HCT116 (cell line): ENCODE data around the gene FAT2. TPM values are rescaled to one million over a fixed set of nuclear protein-coding genes. Genes with fewer than 3 reads are reported as not detected.

ENCODE experiments used
- ATAC-seq: fragments of 200-7000 bp; cut with Tn5 transposase; 2 replicates; pipeline ENCODE4 v1.9.1; 2020; ENCODE audit warnings: mild to moderate bottlenecking, moderate library complexity
- BruUV-seq: library from RNA; stranded (reverse); fragments of 400-500 nt; replicated peaks from 2 replicates; lab custom pipeline; 2021; lab: Mats Ljungman, UMichigan
- CTCF ChIA-PET: fragments of 300-600 bp; sonication (Branson Sonifier 250); formaldehyde crosslinking; loops from one replicate; lab custom pipeline; 2021; ENCODE audit warnings: antibody characterized with exemption; lab: Charles Lee
- POLR2A ChIA-PET: fragments of 300-600, 350-600 bp; sonication (Branson Sonifier 250); formaldehyde crosslinking; loops from one replicate; lab custom pipeline; 2021; ENCODE audit warnings: antibody characterized with exemption; lab: Charles Lee
- RAD21 ChIA-PET, 2 experiments: fragments of 300-600 bp; sonication (Branson Sonifier 250); formaldehyde crosslinking; loops; one replicate each; lab custom pipeline; 2023; ENCODE audit warnings: low total read pairs in 2 of 2; ENCODE audit not compliant: uncharacterized antibody in 2 of 2, unreplicated experiment in 2 of 2, low non-redundant PET in 1 of 2; lab: Charles Lee
- DNase-seq: peaks from one replicate; pipeline ENCODE4 v3.0.0-alpha.2; 2010; ENCODE audit warnings: low read depth, low spot score
- H2AFZ ChIP-seq: fragments of 200-600 bp; shearing (Covaris generic), sonication (generic); 2 replicates; pipeline ENCODE4 v1.6.1; 2017; ENCODE audit warnings: low read depth, mixed run types, mixed read lengths, antibody characterized with exemption, low read length; ENCODE audit not compliant: poor library complexity, severe bottlenecking
- H3K27ac ChIP-seq: 2 replicates; pipeline ENCODE4 v1.5.1; 2012; ENCODE audit warnings: low read depth, low read length
- H3K27me3 ChIP-seq: fragments of 200-600 bp; sonication (generic); 2 replicates; pipeline ENCODE4 v1.6.1; 2016; ENCODE audit warnings: mixed run types, low read length, mixed read lengths; ENCODE audit not compliant: insufficient read depth
- H3K36me3 ChIP-seq, 2 experiments: fragments of 200-500 bp in 1 of 2; fragments of 200-600 bp in 1 of 2; sonication (Bioruptor generic) in 1 of 2; sonication (generic) in 1 of 2; 2 replicates each; pipeline versions ENCODE4 v1.5.1 to v1.6.1; 2014 to 2016; ENCODE audit warnings: low read length in 2 of 2, inconsistent platforms in 1 of 2, mixed read lengths in 1 of 2, mixed run types in 1 of 2; ENCODE audit not compliant: insufficient read depth in 2 of 2, control insufficient read depth in 1 of 2
- H3K4me1 ChIP-seq, 2 experiments: fragments of 200-600 bp in 1 of 2; sonication (generic) in 1 of 2; 2 replicates each; pipeline versions ENCODE4 v1.5.1 to v1.6.1; 2012 to 2017; ENCODE audit warnings: low read length in 2 of 2, inconsistent platforms in 1 of 2, mild to moderate bottlenecking in 1 of 2, mixed read lengths in 1 of 2, mixed run types in 1 of 2, moderate library complexity in 1 of 2; ENCODE audit not compliant: insufficient read depth in 2 of 2, control insufficient read depth in 1 of 2
- H3K4me2 ChIP-seq: fragments of 200-600 bp; sonication (generic); 2 replicates; pipeline ENCODE4 v1.6.1; 2017; ENCODE audit warnings: mixed run types, low read length, mixed read lengths
- H3K4me3 ChIP-seq, 2 experiments: fragments of 200-600 bp in 1 of 2; sonication (generic) in 1 of 2; replicated peaks in 1 of 2; 2 replicates each; pipeline ENCODE4 v1.5.1; 2011 to 2016; ENCODE audit warnings: low read length in 2 of 2, control low read depth in 1 of 2, low read depth in 1 of 2, mild to moderate bottlenecking in 1 of 2, mixed read lengths in 1 of 2, mixed run types in 1 of 2
- H3K79me2 ChIP-seq: fragments of 200-600 bp; sonication (generic); 2 replicates; pipeline ENCODE4 v1.6.1; 2017; ENCODE audit warnings: mild to moderate bottlenecking, mixed run types, low read length, moderate library complexity, mixed read lengths; ENCODE audit not compliant: insufficient read depth
- H3K9ac ChIP-seq: fragments of 200-600 bp; sonication (generic); 2 replicates; pipeline ENCODE4 v1.6.1; 2016; ENCODE audit warnings: low read length, mixed read lengths
- H3K9me2 ChIP-seq: fragments of 200-600 bp; sonication (generic), shearing (Covaris generic); 2 replicates; pipeline ENCODE4 v1.6.1; 2017; ENCODE audit warnings: mixed run types, mild to moderate bottlenecking, moderate library complexity; ENCODE audit not compliant: insufficient read depth
- H3K9me3 ChIP-seq, 2 experiments: fragments of 200-500 bp in 1 of 2; fragments of 200-600 bp in 1 of 2; sonication (Bioruptor generic) in 1 of 2; sonication (generic) in 1 of 2; 2 replicates each; pipeline ENCODE4 v1.6.1; 2014 to 2017; ENCODE audit warnings: low read length in 2 of 2, mixed read lengths in 2 of 2, inconsistent platforms in 1 of 2, low read depth in 1 of 2, mild to moderate bottlenecking in 1 of 2, mixed run types in 1 of 2, moderate library complexity in 1 of 2; ENCODE audit not compliant: control insufficient read depth in 1 of 2, insufficient read depth in 1 of 2
- H4K20me1 ChIP-seq: fragments of 200-600 bp; sonication (generic), shearing (Covaris generic); 2 replicates; pipeline ENCODE4 v1.6.1; 2017; ENCODE audit warnings: mixed run types, mild to moderate bottlenecking, moderate library complexity; ENCODE audit not compliant: insufficient read depth
- CEBPB ChIP-seq: IDR thresholded peaks from 2 replicates; pipeline ENCODE4 v1.6.1; 2012; ENCODE audit warnings: low read depth
- EGR1 ChIP-seq: IDR thresholded peaks from 2 replicates; pipeline ENCODE4 v1.6.1; 2012; ENCODE audit warnings: low read depth
- ELF1 ChIP-seq: IDR thresholded peaks from 2 replicates; pipeline ENCODE4 v1.6.1; 2012; ENCODE audit warnings: low read depth, borderline replicate concordance
- RAD21 ChIP-seq: IDR thresholded peaks from 2 replicates; pipeline ENCODE4 v1.6.1; 2012; ENCODE audit warnings: low read depth, mild to moderate bottlenecking
- SP1 ChIP-seq: IDR thresholded peaks from 2 replicates; pipeline ENCODE4 v1.6.1; 2012; ENCODE audit warnings: low read depth
- TCF7L2 ChIP-seq: IDR thresholded peaks from 2 replicates; pipeline ENCODE4 v1.7.0; 2011; ENCODE audit warnings: borderline replicate concordance, inconsistent platforms; ENCODE audit not compliant: insufficient read depth, insufficient read length; ENCODE audit errors: extremely low read depth
- ZNF274 ChIP-seq: fragments of 200-500 bp; sonication (Bioruptor generic); IDR thresholded peaks from 2 replicates; pipeline ENCODE4 v1.6.1; 2014; ENCODE audit warnings: mild to moderate bottlenecking, low read depth, low read length, inconsistent platforms
- intact Hi-C: fragments of 100-400 bp; cut with micrococcal nuclease; formaldehyde crosslinking; loops from 2 replicates; pipeline ENCODE4 v1.10.0; 2022
- total RNA-seq: library from RNA; stranded (reverse); gene quantifications from one replicate; pipeline ENCODE4 v1.2.1, GENCODE V29; 2021; ENCODE audit not compliant: unreplicated experiment
- TF ChIP-seq, protein P1 (sequence below): IDR thresholded peaks from 2 replicates; pipeline ENCODE4 v1.6.1; 2012

The FAT2 gene
- total RNA-seq, 1 experiment from 2014 or later: 0.05 TPM

DNA sequence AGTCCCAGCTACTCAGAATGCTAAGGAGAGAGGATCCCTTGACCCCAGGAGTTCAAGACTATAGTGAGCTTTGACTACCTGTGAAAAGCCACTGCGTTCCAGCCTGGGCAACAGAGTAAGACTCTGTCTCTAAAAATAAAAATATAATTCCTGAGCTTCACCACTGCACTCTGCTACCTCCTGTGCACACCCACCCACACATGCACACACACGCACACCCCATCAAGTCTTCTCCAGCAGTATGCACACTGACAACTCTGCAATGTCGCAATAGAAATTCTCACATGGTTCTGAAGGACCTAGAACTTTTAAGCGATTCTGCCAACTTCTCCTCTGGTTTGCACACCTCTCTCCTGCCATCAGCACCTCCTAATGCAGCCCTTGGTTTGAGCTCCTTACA is 47.5 kb upstream of the FAT2 start:
- CTCF ChIA-PET: no interaction called here
- H3K9ac ChIP-seq: no peak overlapping the region

DNA sequence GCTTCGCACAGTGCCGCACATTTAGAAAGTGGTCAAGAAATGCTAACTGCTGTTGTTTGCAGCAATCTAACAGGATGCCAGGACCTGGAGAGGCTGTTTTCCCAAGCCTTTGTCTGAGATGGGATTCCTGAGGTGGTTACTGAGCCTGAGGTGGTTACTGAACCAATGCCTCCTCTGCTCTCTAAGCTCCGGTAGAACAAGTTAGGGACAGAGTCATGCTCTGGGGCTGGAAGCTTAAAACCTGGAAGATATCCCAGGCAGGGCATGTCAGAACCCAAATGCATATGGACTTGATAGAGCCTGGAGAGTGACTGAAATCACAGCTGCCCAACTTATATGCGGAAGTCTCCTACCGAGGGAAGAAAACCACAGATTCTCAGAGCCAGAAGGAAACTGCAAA is 46.5 kb upstream of the FAT2 start:
- no peak for DNase-seq

More for the DNA sequence above, 47.5 kb upstream of the FAT2 start:
- H3K9me2 ChIP-seq: no peaks in the 10 kb centered on the region
- H3K27me3 ChIP-seq: peaks cover 20% of the 10 kb centered on the region; the same call in 1 of the 2 replicates
- POLR2A ChIA-PET: no interaction called here
- TF ChIP-seq CEBPB: no peak
- no peak for TF ChIP-seq TCF7L2
- TF ChIP-seq RAD21: no peak
- no peak for TF ChIP-seq SP1
- no peaks in the 10 kb centered on the region for H3K79me2 ChIP-seq
- H4K20me1 ChIP-seq: no peaks in the 10 kb centered on the region
- no peak for DNase-seq
- H3K4me1 ChIP-seq: peaks cover 2 to 5% of the 10 kb centered on the region in 2 experiments; a peak in 2 of 4 replicates
- no peaks in the 10 kb centered on the region for H3K36me3 ChIP-seq
- intact Hi-C loops: no loop called here
- BruUV-seq: no TSS peak
- H3K4me3 ChIP-seq: no peak overlapping the region
- H3K9me3 ChIP-seq: no peaks in the 10 kb centered on the region
- RAD21 ChIA-PET: no interaction called here
- H3K27ac ChIP-seq: no peak overlapping the region
- no peak for ATAC-seq
- no peak overlapping the region for H2AFZ ChIP-seq
- no peak overlapping the region for H3K4me2 ChIP-seq

More for the DNA sequence above, 46.5 kb upstream of the FAT2 start:
- CTCF ChIA-PET: no interaction called here
- RAD21 ChIA-PET: interaction anchor here in 1 of 2 experiments (0.6 kb wide), 1 partner anchor 47 kb away, joined by 3 read pairs; no protein-coding TSS in a partner anchor
- H3K4me1 ChIP-seq: peaks cover 2 to 6% of the 10 kb centered on the region in 2 experiments; a peak in 2 of 4 replicates
- H3K9ac ChIP-seq: no peak overlapping the region
- peaks cover 16% of the 10 kb centered on the region; the same call in 1 of the 2 replicates for H3K27me3 ChIP-seq
- no TSS peak for BruUV-seq
- H3K4me3 ChIP-seq: no peak overlapping the region
- no peaks in the 10 kb centered on the region for H3K9me3 ChIP-seq
- H3K27ac ChIP-seq: no peak overlapping the region
- H2AFZ ChIP-seq: no peak overlapping the region
- H3K9me2 ChIP-seq: no peaks in the 10 kb centered on the region
- H3K36me3 ChIP-seq: no peaks in the 10 kb centered on the region
- H4K20me1 ChIP-seq: no peaks in the 10 kb centered on the region
- TF ChIP-seq ZNF274 (no peak), ELF1 (no peak), SP1 (no peak), TCF7L2 (no peak), EGR1 (no peak)
- TF ChIP-seq, protein P1, sequence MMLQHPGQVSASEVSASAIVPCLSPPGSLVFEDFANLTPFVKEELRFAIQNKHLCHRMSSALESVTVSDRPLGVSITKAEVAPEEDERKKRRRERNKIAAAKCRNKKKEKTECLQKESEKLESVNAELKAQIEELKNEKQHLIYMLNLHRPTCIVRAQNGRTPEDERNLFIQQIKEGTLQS: no peak
- TF ChIP-seq, all 23 proteins: peak for 0
- POLR2A ChIA-PET: no interaction called here
- H3K4me2 ChIP-seq: no peak overlapping the region
- ATAC-seq: no peak
- no peaks in the 10 kb centered on the region for H3K79me2 ChIP-seq
- intact Hi-C loops: no loop called here
